RWPE1 (cell line): ENCODE results near the gene PTCD2.

ENCODE experiments used
- CTCF ChIA-PET: fragments of 350-600 bp; sonication (Branson Sonifier 250); formaldehyde crosslinking; extraction: SDS; loops from one replicate; lab custom pipeline; 2021; lab: Yijun Ruan, JAX
- POLR2A ChIA-PET: fragments of 400-600 bp; formaldehyde crosslinking; extraction: SDS; loops from one replicate; lab custom pipeline; 2020; ENCODE audit warnings: antibody characterized with exemption; ENCODE audit not compliant: low non-redundant PET; lab: Yijun Ruan, JAX
- DNase-seq: peaks from one replicate; pipeline ENCODE4 v3.0.0; 2012; ENCODE audit warnings: low spot score
- H3K27ac ChIP-seq: fragments of 450-650 bp; 2 replicates; pipeline ENCODE4 v1.5.1; 2017
- TF ChIP-seq, protein P1 (sequence below): fragments of 450-650 bp; conservative IDR thresholded peaks from 2 replicates; pipeline ENCODE4 v1.5.1; 2017; ENCODE audit warnings: low read depth, mild to moderate bottlenecking

PTCD2 gene

GRCh38 chr5:72408127-72408526 is 88.0 kb downstream of the PTCD2 start:
- CTCF ChIA-PET = interaction anchor here (0.9 kb wide), 1 partner anchor 411 kb away, joined by 3 read pairs; no protein-coding TSS in a partner anchor
- TF ChIP-seq, protein P1, sequence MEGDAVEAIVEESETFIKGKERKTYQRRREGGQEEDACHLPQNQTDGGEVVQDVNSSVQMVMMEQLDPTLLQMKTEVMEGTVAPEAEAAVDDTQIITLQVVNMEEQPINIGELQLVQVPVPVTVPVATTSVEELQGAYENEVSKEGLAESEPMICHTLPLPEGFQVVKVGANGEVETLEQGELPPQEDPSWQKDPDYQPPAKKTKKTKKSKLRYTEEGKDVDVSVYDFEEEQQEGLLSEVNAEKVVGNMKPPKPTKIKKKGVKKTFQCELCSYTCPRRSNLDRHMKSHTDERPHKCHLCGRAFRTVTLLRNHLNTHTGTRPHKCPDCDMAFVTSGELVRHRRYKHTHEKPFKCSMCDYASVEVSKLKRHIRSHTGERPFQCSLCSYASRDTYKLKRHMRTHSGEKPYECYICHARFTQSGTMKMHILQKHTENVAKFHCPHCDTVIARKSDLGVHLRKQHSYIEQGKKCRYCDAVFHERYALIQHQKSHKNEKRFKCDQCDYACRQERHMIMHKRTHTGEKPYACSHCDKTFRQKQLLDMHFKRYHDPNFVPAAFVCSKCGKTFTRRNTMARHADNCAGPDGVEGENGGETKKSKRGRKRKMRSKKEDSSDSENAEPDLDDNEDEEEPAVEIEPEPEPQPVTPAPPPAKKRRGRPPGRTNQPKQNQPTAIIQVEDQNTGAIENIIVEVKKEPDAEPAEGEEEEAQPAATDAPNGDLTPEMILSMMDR = no peak
- DNase-seq = no peak
- POLR2A ChIA-PET = no interaction called here
- no peak overlapping the region for H3K27ac ChIP-seq

DNA sequence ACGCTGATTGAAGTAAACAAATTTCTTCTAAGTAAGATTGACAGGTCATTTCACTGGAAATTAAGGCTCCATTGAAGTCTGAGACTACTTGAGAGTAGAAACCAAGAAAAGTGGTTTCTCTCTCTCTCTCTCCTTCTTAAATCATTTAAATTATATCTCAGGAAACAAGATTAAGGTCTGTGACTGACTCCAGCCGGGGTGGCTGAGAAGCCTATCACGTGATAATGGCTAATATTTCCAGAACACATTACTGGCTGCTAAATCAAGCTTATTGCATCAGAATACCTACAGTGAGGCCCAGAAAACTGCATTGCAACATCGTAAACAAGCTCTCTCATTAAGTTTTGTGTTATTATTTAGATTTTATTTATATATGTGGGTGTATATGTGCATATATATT is 88.4 kb downstream of the PTCD2 start:
- TF ChIP-seq, protein P1 = no peak
- no peak overlapping the region for H3K27ac ChIP-seq
- DNase-seq = no peak
- POLR2A ChIA-PET = no interaction called here
- CTCF ChIA-PET = interaction anchor here (0.8 to 0.9 kb wide), 2 partner anchors 43 to 410 kb away, joined by 3 to 4 read pairs; no protein-coding TSS in a partner anchor

DNA sequence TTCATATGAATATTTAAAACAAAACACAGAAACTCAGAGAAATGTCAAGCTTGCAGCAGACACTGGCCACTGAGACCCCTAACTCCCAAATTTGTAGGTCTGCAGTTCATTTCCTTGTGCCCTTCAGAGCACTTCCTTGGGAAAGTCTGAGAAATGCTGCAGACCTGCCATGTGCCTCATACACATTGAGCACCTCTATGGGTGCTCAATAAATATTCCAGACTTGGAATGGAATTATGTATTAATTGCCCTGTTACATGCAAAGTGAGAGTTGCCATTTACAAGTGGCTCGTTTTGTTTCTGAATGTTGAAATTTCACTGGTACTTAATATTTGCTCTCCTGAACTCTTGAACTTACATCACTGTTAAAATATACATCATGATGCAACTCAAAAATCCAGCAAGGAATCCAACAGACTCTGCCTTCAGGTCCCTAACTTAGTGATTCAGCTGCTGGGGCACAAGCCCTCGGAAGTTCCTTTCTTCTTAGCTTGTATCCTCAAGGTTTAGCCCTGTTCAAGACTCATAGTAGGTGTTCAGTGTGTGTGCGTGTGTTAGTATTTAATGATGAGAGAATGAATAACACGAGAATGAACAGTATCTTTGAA is 90.6 kb downstream of the PTCD2 start:
- ChIA-PET CTCF (no interaction called here), POLR2A (no interaction called here)
- DNase-seq = no peak

DNA sequence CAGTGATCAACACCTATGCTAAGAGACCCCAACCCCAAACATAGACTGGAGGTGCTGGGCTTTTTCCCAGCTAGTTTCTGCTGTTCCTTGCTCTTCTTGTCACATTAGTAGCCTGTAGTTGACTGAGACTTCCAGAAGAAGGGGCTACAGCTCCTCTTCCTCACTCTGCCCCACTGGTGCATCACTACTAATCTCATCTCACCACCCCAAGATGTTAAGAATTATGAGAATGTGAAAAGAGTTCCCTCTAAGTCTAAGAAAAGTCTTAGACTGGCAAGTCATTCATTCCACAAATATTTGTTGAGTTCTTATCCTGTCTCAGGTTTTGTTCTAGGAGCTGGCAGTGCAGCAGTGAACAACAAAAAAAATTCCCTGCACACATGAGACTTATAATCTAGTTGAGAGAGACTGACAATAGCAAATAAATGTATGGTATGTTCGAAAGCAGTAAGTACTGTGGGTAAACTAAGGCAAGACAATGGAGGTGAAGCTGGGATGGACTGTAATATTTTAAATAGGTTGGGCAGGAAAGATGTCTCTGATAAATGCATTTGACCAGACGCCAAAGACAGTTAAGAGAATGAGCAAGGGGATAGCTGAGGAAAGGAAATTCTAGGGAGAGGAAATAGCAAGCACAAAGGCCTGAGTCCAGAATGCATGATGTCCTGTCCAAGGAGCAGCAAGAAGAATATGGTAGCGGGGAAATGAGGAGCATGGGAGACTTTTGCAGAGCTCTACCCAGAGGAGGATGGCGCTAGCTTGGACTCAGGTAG is 92.3 kb downstream of the PTCD2 start:
- no peak overlapping the region for H3K27ac ChIP-seq
- POLR2A ChIA-PET = no interaction called here

More for the DNA sequence above, 90.6 kb downstream of the PTCD2 start:
- no peak overlapping the region for H3K27ac ChIP-seq
- TF ChIP-seq, protein P1 = no peak

GRCh38 chr5:72415616-72416325 is 95.6 kb downstream of the PTCD2 start:
- TF ChIP-seq, protein P1 = no peak
- ChIA-PET POLR2A (interaction anchor here (0.6 kb wide), 1 partner anchor 19 kb away, joined by 3 read pairs; no protein-coding TSS in a partner anchor), CTCF (no interaction called here)
- DNase-seq = no peak
- H3K27ac ChIP-seq = no peak overlapping the region

More for the DNA sequence above, 92.3 kb downstream of the PTCD2 start:
- TF ChIP-seq, protein P1 = no peak
- CTCF ChIA-PET = interaction anchor here (1.0 kb wide), 1 partner anchor 18 kb away, joined by 3 read pairs; no protein-coding TSS in a partner anchor
- DNase-seq = no peak
